ENCODE measurements around the gene MYOZ1.
"Not testable (repeated sequence)": the region's sequence is repeated elsewhere in the genome, so short reads cannot be mapped to it uniquely, and the experiment has no call there.

The MYOZ1 gene

GRCh38 chr10:73641328-73642060 lies at the start of gene MYOZ1:
Gene MYOZ1 (minus strand): TSS chr10:73641474. CDS start chr10:73640017, 1,457 bp downstream.
- DNase-seq = no peak

GRCh38 chr10:73690755-73691154 lies 49.5 kb upstream of the MYOZ1 start:
- not testable (repeated sequence) for DNase-seq

- not testable (repeated sequence) for DNase-seq
Observed at GRCh38 chr10:73689596-73689995, 48.3 kb upstream of the MYOZ1 start.

- DNase-seq = not testable (repeated sequence)
Observed at GRCh38 chr10:73687641-73688040, 46.4 kb upstream of the MYOZ1 start.

- not testable (repeated sequence) for DNase-seq
Observed at GRCh38 chr10:73674546-73674945, 33.3 kb upstream of the MYOZ1 start.

GRCh38 chr10:73668378-73668777 lies 27.1 kb upstream of the MYOZ1 start:
- not testable (repeated sequence) for DNase-seq

- DNase-seq = not testable (repeated sequence)
Observed at GRCh38 chr10:73666153-73666809, 25.0 kb upstream of the MYOZ1 start.

GRCh38 chr10:73665581-73665980 lies 24.3 kb upstream of the MYOZ1 start:
- not testable (repeated sequence) for DNase-seq

- DNase-seq = not testable (repeated sequence)
Observed at GRCh38 chr10:73664156-73665040, 23.1 kb upstream of the MYOZ1 start.

- DNase-seq = not testable (repeated sequence)
Observed at GRCh38 chr10:73663621-73664020, 22.3 kb upstream of the MYOZ1 start.

GRCh38 chr10:73662705-73663104 lies 21.4 kb upstream of the MYOZ1 start:
- DNase-seq = not testable (repeated sequence)

GRCh38 chr10:73655990-73656298 lies 14.7 kb upstream of the MYOZ1 start, which contains the start of gene SYNPO2L:
Gene SYNPO2L (minus strand): TSS chr10:73656029. CDS start chr10:73655922, 107 bp downstream.
- DNase-seq = no peak

GRCh38 chr10:73655257-73655989 lies 14.1 kb upstream of the MYOZ1 start:
- no peak for DNase-seq

GRCh38 chr10:73653701-73654100 lies 12.4 kb upstream of the MYOZ1 start:
- no peak for DNase-seq

- no peak for DNase-seq
Observed at GRCh38 chr10:73653195-73653594, 11.9 kb upstream of the MYOZ1 start.

- no peak for DNase-seq
Observed at GRCh38 chr10:73650537-73651331, 9.5 kb upstream of the MYOZ1 start.

GRCh38 chr10:73649876-73650536 lies 8.7 kb upstream of the MYOZ1 start:
- DNase-seq = no peak

- DNase-seq = no peak
Observed at GRCh38 chr10:73648975-73649829, 7.9 kb upstream of the MYOZ1 start.

- no peak for DNase-seq
Observed at GRCh38 chr10:73647875-73648651, 6.8 kb upstream of the MYOZ1 start.

Data from T1000 (cell line).